ENCODE results near the gene BLOC1S3. TPM values are rescaled to one million over a fixed set of nuclear protein-coding genes. Genes with fewer than 3 reads are reported as not detected.

Gene BLOC1S3
- total and polyA plus RNA-seq, 2 of the 13 experiments (the other 11 are each of a cell fraction or from before 2014, with no cell fraction given), result 4.3 to 4.8 TPM

- TF ChIP-seq ZNF569 (CRISPR knock-in tag; IDR thresholded peaks at IDR 0.05; ENCODE audit: borderline replicate concordance) (no peak), ZNF12 (CRISPR knock-in tag; IDR thresholded peaks at IDR 0.05) (no peak), RBM39 (IDR thresholded peaks at IDR 0.05; ENCODE audit: low read depth, low read length, poor library complexity, severe bottlenecking) (no peak), KAT8 (CRISPR knock-in tag; IDR thresholded peaks at IDR 0.05) (no peak), RBAK (CRISPR knock-in tag; IDR thresholded peaks at IDR 0.05) (no peak), FOSL2 (CRISPR knock-in tag; IDR thresholded peaks at IDR 0.05) (peak; percentile 39; the same call in 1 of the 2 replicates), FOXJ3 (CRISPR knock-in tag; IDR thresholded peaks at IDR 0.05; ENCODE audit: borderline replicate concordance) (no peak), MTA1 (CRISPR knock-in tag; IDR thresholded peaks at IDR 0.05; ENCODE audit: borderline replicate concordance) (no peak), ZNF251 (CRISPR knock-in tag; IDR thresholded peaks at IDR 0.05) (no peak), ZNF3 (CRISPR knock-in tag; IDR thresholded peaks at IDR 0.05) (no peak), ZFP90 (CRISPR knock-in tag; IDR thresholded peaks at IDR 0.05; ENCODE audit: borderline replicate concordance) (no peak), SMAD1 (CRISPR knock-in tag; IDR thresholded peaks at IDR 0.05; ENCODE audit: borderline replicate concordance, low read depth) (no peak), KDM6A (CRISPR knock-in tag; IDR thresholded peaks at IDR 0.05; ENCODE audit: low read depth) (no peak), RXRA (CRISPR knock-in tag; IDR thresholded peaks at IDR 0.05) (no peak), ZFP62 (CRISPR knock-in tag; IDR thresholded peaks at IDR 0.05) (no peak), ZNF749 (CRISPR knock-in tag; IDR thresholded peaks at IDR 0.05; ENCODE audit: borderline replicate concordance) (no peak), ZNF530 (CRISPR knock-in tag; IDR thresholded peaks at IDR 0.05; ENCODE audit: low read depth) (no peak), POLR2AphosphoS2 (IDR thresholded peaks at IDR 0.05; ENCODE audit: low read depth, low read length) (no peak), ATF6 (CRISPR knock-in tag; conservative IDR thresholded peaks at IDR 0.05) (no peak), ATF5 (CRISPR knock-in tag; IDR thresholded peaks at IDR 0.05; ENCODE audit: low read depth) (no peak), RCOR2 (CRISPR knock-in tag; IDR thresholded peaks at IDR 0.05) (no peak), SMC3 (IDR thresholded peaks at IDR 0.05; ENCODE audit: low read length) (peak; percentile 38; the same call in 1 of the 2 replicates), NFYC (CRISPR knock-in tag; IDR thresholded peaks at IDR 0.05) (no peak), NBN (conservative IDR thresholded peaks at IDR 0.05) (no peak), ZNF547 (CRISPR knock-in tag; IDR thresholded peaks at IDR 0.05) (no peak), NFIC (IDR thresholded peaks at IDR 0.05; ENCODE audit: low read length) (no peak), ZNF616 (CRISPR knock-in tag; IDR thresholded peaks at IDR 0.05; ENCODE audit: low read depth) (no peak), CTCF (CRISPR knock-in tag; IDR thresholded peaks at IDR 0.05) (peak; percentile 89)
These were observed 47.5 kb upstream of the BLOC1S3 start (continued) for GRCh38 chr19:45130888-45131615.

Data from HepG2 (cell line).